ENCODE data around the gene TCERG1L. TPM values are rescaled to one million over a fixed set of nuclear protein-coding genes. Genes with fewer than 3 reads are reported as not detected.

Gene TCERG1L
- total and polyA plus RNA-seq, 4 donors = 0.02 to 0.09 (median 0.08) TPM; not detected in 1

GRCh38 chr10:131186547-131187253, 124.8 kb downstream of the TCERG1L start:
- WGBS, 2 donors = 87 to 98% methylated on average over 12 of the region's 12 CpGs
- no peak overlapping the region for H3K4me3 ChIP-seq
- DNase-seq = no peak
- H3K27ac ChIP-seq (ENCODE audit: low read depth in 1 of 2, low read length in 1 of 2) = no peak overlapping the region
- no peak for TF ChIP-seq CTCF (IDR thresholded peaks at IDR 0.05; ENCODE audit: control extremely low read depth, extremely low read depth)
- ATAC-seq (ENCODE audit: insufficient read depth, low FRiP score) = no peak
- no peaks in the 10 kb centered on the region for H3K27me3 ChIP-seq (ENCODE audit: control insufficient read depth in 3 of 3, insufficient read depth in 3 of 3, low read length in 2 of 3)
- no peaks in the 10 kb centered on the region for H3K9me3 ChIP-seq (ENCODE audit: control insufficient read depth in 4 of 4, insufficient read depth in 3 of 4, low read length in 3 of 4)
- no peak overlapping the region for H3K9ac ChIP-seq (ENCODE audit: insufficient read depth in 1 of 2, low read length in 2 of 2)
- H3K36me3 ChIP-seq (ENCODE audit: control insufficient read depth in 4 of 4, insufficient read depth in 4 of 4, low read length in 4 of 4) = no peaks in the 10 kb centered on the region
- no peaks in the 10 kb centered on the region for H3K4me1 ChIP-seq (ENCODE audit: control insufficient read depth in 5 of 5, insufficient read depth in 5 of 5, low read length in 5 of 5)

- H3K27me3 ChIP-seq (ENCODE audit: control insufficient read depth in 3 of 3, insufficient read depth in 3 of 3, low read length in 2 of 3) = no peaks in the 10 kb centered on the region
- no peak for TF ChIP-seq CTCF (IDR thresholded peaks at IDR 0.05; ENCODE audit: control extremely low read depth, extremely low read depth)
- H3K9ac ChIP-seq (ENCODE audit: insufficient read depth in 1 of 2, low read length in 2 of 2) = no peak overlapping the region
- no peaks in the 10 kb centered on the region for H3K9me3 ChIP-seq (ENCODE audit: control insufficient read depth in 4 of 4, insufficient read depth in 3 of 4, low read length in 3 of 4)
- no peak overlapping the region for H3K4me3 ChIP-seq
- no peaks in the 10 kb centered on the region for H3K36me3 ChIP-seq (ENCODE audit: control insufficient read depth in 4 of 4, insufficient read depth in 4 of 4, low read length in 4 of 4)
- no peak overlapping the region for H3K27ac ChIP-seq (ENCODE audit: low read depth in 1 of 2, low read length in 1 of 2)
- DNase-seq (no peak), ATAC-seq (ENCODE audit: insufficient read depth, low FRiP score) (no peak)
- peaks cover 0 to 3% (median 0%) of the 10 kb centered on the region in 5 donors for H3K4me1 ChIP-seq (ENCODE audit: control insufficient read depth in 5 of 5, insufficient read depth in 5 of 5, low read length in 5 of 5)
- 93 to 97% methylated on average over 9 of the region's 9 CpGs for WGBS, 2 donors
Measured at GRCh38 chr10:131184503-131184902, 127.0 kb downstream of the TCERG1L start.

DNA sequence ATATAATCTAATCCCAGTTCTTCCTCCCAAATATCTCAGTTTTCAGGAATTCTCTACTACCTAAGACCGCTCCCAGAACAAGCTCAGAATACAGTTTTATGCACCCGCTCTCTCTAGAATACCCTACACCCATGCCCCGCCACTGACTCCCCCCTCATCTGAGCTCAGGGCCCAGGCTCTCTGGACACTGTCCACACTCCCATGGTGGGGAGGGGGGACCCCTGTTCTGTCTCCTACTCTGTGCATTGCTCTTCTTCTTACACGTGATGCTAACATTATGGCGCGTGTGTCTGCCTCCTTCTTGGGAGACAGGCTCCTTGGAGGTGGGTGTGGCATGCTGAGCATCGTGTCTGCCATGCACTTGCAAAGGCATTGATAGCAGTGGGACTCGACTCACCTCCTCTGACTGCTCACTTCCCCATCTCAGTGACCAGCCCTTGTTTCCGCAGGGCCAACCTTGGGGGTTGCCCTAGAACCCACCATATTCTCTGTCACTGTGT, 127.9 kb downstream of the TCERG1L start:
- ATAC-seq (ENCODE audit: insufficient read depth, low FRiP score) (no peak), DNase-seq (no peak)
- WGBS, 2 donors = 88 to 93% methylated on average over 9 of the region's 9 CpGs
- Histone ChIP-seq H3K27ac (ENCODE audit: low read depth in 1 of 2, low read length in 1 of 2) (no peak overlapping the region), H3K9ac (ENCODE audit: insufficient read depth in 1 of 2, low read length in 2 of 2) (no peak overlapping the region), H3K9me3 (ENCODE audit: control insufficient read depth in 4 of 4, insufficient read depth in 3 of 4, low read length in 3 of 4) (no peaks in the 10 kb centered on the region), H3K27me3 (ENCODE audit: control insufficient read depth in 3 of 3, insufficient read depth in 3 of 3, low read length in 2 of 3) (no peaks in the 10 kb centered on the region), H3K4me1 (ENCODE audit: control insufficient read depth in 5 of 5, insufficient read depth in 5 of 5, low read length in 5 of 5) (peaks cover 0 to 4% (median 0%) of the 10 kb centered on the region in 5 donors), H3K4me3 (no peak overlapping the region), H3K36me3 (ENCODE audit: control insufficient read depth in 4 of 4, insufficient read depth in 4 of 4, low read length in 4 of 4) (no peaks in the 10 kb centered on the region)
- TF ChIP-seq CTCF (IDR thresholded peaks at IDR 0.05; ENCODE audit: control extremely low read depth, extremely low read depth) = no peak

Measured in lung (tissue), 12 donors.